HepG2 (cell line): ENCODE data around the gene JMJD8. TPM values are rescaled to one million over a fixed set of nuclear protein-coding genes. Genes with fewer than 3 reads are reported as not detected.

ENCODE experiments used
- ATAC-seq: fragments of 200-7000 bp; cut with Tn5 transposase; 3 replicates; pipeline ENCODE4 v1.9.1; 2020; ENCODE audit warnings: mild to moderate bottlenecking, moderate library complexity
- Bru-seq: library from RNA; stranded (reverse); fragments of 400-500 nt; gene quantifications from one replicate; lab custom pipeline; 2021; lab: Mats Ljungman, UMichigan
- BruChase-seq, 2 experiments: library from RNA; stranded (reverse); fragments of 400-500 nt; gene quantifications; one replicate each; lab custom pipeline; 2021; lab: Mats Ljungman, UMichigan
- BruUV-seq: library from RNA; stranded (reverse); fragments of 400-500 nt; replicated peaks from 2 replicates; lab custom pipeline; 2021; lab: Mats Ljungman, UMichigan
- CTCF ChIA-PET: fragments of 300-600 bp; formaldehyde crosslinking; extraction: SDS; loops from one replicate; lab custom pipeline; 2021; ENCODE audit warnings: low total read pairs, inconsistent platforms, low intra/inter-chr PET ratio; lab: Yijun Ruan, JAX
- POLR2A ChIA-PET: fragments of 350-600 bp; sonication (Branson Sonifier 250); formaldehyde crosslinking; loops from one replicate; lab custom pipeline; 2020; ENCODE audit warnings: antibody characterized with exemption, inconsistent platforms; lab: Yijun Ruan, JAX
- DNase-seq: peaks from one replicate; pipeline ENCODE4 v3.0.0-alpha.2; 2015; ENCODE audit warnings: low spot score
- FAIRE-seq: peaks from 3 replicates; lab custom pipeline; 2011; peaks lifted over from hg19 to GRCh38; lab: Jason Lieb, UNC
- H2AFZ ChIP-seq: one replicate; pipeline ENCODE4 v1.6.1; 2011; ENCODE audit warnings: low read length, inconsistent platforms
- H3K27ac ChIP-seq: fragments of 300-600 bp; 3 replicates; pipeline ENCODE4 v1.8.0; 2011; ENCODE audit warnings: mixed run types, mild to moderate bottlenecking, mixed read lengths, low read length, inconsistent platforms; ENCODE audit not compliant: insufficient read depth; ENCODE audit errors: extremely low read length
- H3K27me3 ChIP-seq, 2 experiments: fragments of 200-600 bp in 1 of 2; 2 replicates in 1 of 2; 3 replicates in 1 of 2; pipeline versions ENCODE4 v1.6.0 to v1.8.0; 2011; ENCODE audit warnings: low read length in 2 of 2, mild to moderate bottlenecking in 2 of 2, moderate library complexity in 2 of 2, inconsistent platforms in 1 of 2; ENCODE audit not compliant: insufficient read depth in 2 of 2, control insufficient read depth in 1 of 2
- H3K36me3 ChIP-seq, 2 experiments: fragments of 200-600 bp in 1 of 2; replicated peaks in 1 of 2; 2 replicates in 1 of 2; 3 replicates in 1 of 2; pipeline versions ENCODE4 v1.5.1 to v1.8.0; 2011; ENCODE audit warnings: low read length in 2 of 2, inconsistent platforms in 1 of 2; ENCODE audit not compliant: insufficient read depth in 2 of 2, control insufficient read depth in 1 of 2
- H3K4me1 ChIP-seq: 2 replicates; pipeline ENCODE4 v1.5.1; 2012; ENCODE audit warnings: low read length, inconsistent platforms; ENCODE audit not compliant: insufficient read depth
- H3K4me2 ChIP-seq: 2 replicates; pipeline ENCODE4 v1.6.0; 2011; ENCODE audit warnings: low read depth, low read length, inconsistent platforms
- H3K4me3 ChIP-seq, 3 experiments: fragments of 200-600 bp in 1 of 3; sonication (generic), shearing (Covaris generic) in 1 of 3; replicated peaks in 1 of 3; 2 replicates each; pipeline ENCODE4 v1.5.1; 2011 to 2016; ENCODE audit warnings: low read length in 3 of 3, inconsistent platforms in 2 of 3, low read depth in 2 of 3, mild to moderate bottlenecking in 2 of 3, control low read depth in 1 of 3, mixed read lengths in 1 of 3; ENCODE audit not compliant: insufficient read depth in 1 of 3
- H3K79me2 ChIP-seq: one replicate; pipeline ENCODE4 v1.6.1; 2011; ENCODE audit warnings: low read length, inconsistent platforms; ENCODE audit not compliant: insufficient read depth
- H3K9ac ChIP-seq: 2 replicates; pipeline ENCODE4 v1.6.0; 2011; ENCODE audit warnings: mild to moderate bottlenecking, low read depth, low read length, inconsistent platforms; ENCODE audit not compliant: insufficient read depth
- H3K9me3 ChIP-seq: 2 replicates; pipeline ENCODE4 v1.5.1; 2012; ENCODE audit warnings: mild to moderate bottlenecking, low read length
- H4K20me1 ChIP-seq: 2 replicates; pipeline ENCODE4 v1.6.0; 2011; ENCODE audit warnings: inconsistent platforms, mild to moderate bottlenecking, low read length, moderate library complexity; ENCODE audit not compliant: insufficient read depth
- HNRNPL ChIP-seq: fragments of 200-400 bp; formaldehyde crosslinking; IDR thresholded peaks from 2 replicates; pipeline ENCODE4 v1.6.1; 2017; ENCODE audit warnings: mild to moderate bottlenecking, low read depth, low read length
- MAFK ChIP-seq, 2 experiments: IDR thresholded peaks in 1 of 2; conservative IDR thresholded peaks in 1 of 2; 2 replicates each; pipeline ENCODE4 v1.6.1; 2011; ENCODE audit warnings: improper control_type of control experiment in 2 of 2, low read length in 2 of 2
- RFX1 ChIP-seq: fragments of 450-650 bp; IDR thresholded peaks from 2 replicates; pipeline ENCODE4 v1.6.1; 2017
- RFX5 ChIP-seq: IDR thresholded peaks from 2 replicates; pipeline ENCODE4 v1.6.1; 2011; ENCODE audit warnings: low read depth, low read length, improper control_type of control experiment
- TRIM24 ChIP-seq: sonication (generic); formaldehyde crosslinking; IDR thresholded peaks from 2 replicates; pipeline ENCODE4 v1.8.0; 2022; ENCODE audit warnings: mild to moderate bottlenecking, missing genetic modification reagents
- ZNF224 ChIP-seq: sonication (generic); formaldehyde crosslinking; IDR thresholded peaks from 2 replicates; pipeline ENCODE4 v1.5.0; 2020; ENCODE audit warnings: mild to moderate bottlenecking, missing genetic modification reagents
- ZNF331 ChIP-seq: sonication (generic); formaldehyde crosslinking; IDR thresholded peaks from 2 replicates; pipeline ENCODE4 v1.4.0; 2020; ENCODE audit warnings: missing genetic modification reagents
- WGBS: methylation state at CpG from one replicate; pipeline ENCODE4 v1.1.6; 2017; ENCODE audit warnings: low lambda C conversion rate; 5-methylcytosine and 5-hydroxymethylcytosine counted together
- in situ Hi-C: cut with HindIII; loops from 2 replicates; pipeline ENCODE4 v1.10.0; 2017; ENCODE audit warnings: low pct_unique_long_range_greater_than_20kb; ENCODE audit not compliant: extremely low pct_ligation_motif_present
- intact Hi-C: fragments of 100-400 bp; cut with micrococcal nuclease; formaldehyde crosslinking; loops from one replicate; pipeline ENCODE4 v1.10.0; 2022; ENCODE audit not compliant: unreplicated experiment
- long read RNA-seq, 2 experiments: library from RNA in 1 of 2; library from polyadenylated mRNA in 1 of 2; stranded (forward) in 1 of 2; unstranded in 1 of 2; transcript quantifications; one replicate each; pipeline ENCODE4 v2.0.0, GENCODE V29; 2019 to 2022
- polyA minus RNA-seq, 3 experiments: library from RNA; depleted of rRNA, polyadenylated mRNA; stranded (reverse); fragments of >200 nt; gene quantifications; 2 replicates each; pipeline ENCODE4 v1.2.3, GENCODE V29; 2011; ENCODE audit warnings: low replicate concordance in 1 of 3
- polyA plus RNA-seq, 8 experiments: library from polyadenylated mRNA; depleted of rRNA in 3 of 8; stranded (reverse) in 7 of 8; unstranded in 1 of 8; fragments of >200 nt; fragmentation: Illumina TruSeq in 4 of 8; extraction: Trizol in 4 of 8; gene quantifications; 2 replicates each; pipeline versions ENCODE4 v1.2.1 to v1.2.3, GENCODE V29; 2011 to 2016; ENCODE audit warnings: low read depth in 4 of 8, missing spikeins in 1 of 8, mixed read lengths in 1 of 8; ENCODE audit not compliant: insufficient read depth in 1 of 8
- total RNA-seq, 5 experiments: library from RNA; depleted of rRNA; stranded (reverse); fragments of >200 nt; fragmentation: Illumina TruSeq; extraction: Trizol; gene quantifications; 2 replicates each; pipeline ENCODE4 v1.2.3, GENCODE V29; 2016; ENCODE audit warnings: low read depth in 1 of 5
- TF ChIP-seq, protein P1 (sequence below): sonication (generic); formaldehyde crosslinking; IDR thresholded peaks from 2 replicates; pipeline ENCODE4 v1.4.0; 2020; ENCODE audit warnings: missing genetic modification reagents
- TF ChIP-seq, protein P2 (sequence below): sonication (generic); formaldehyde crosslinking; IDR thresholded peaks from 2 replicates; pipeline ENCODE4 v1.5.0; 2020; ENCODE audit warnings: missing genetic modification reagents
- TF ChIP-seq, protein P3 (sequence below): sonication (generic); formaldehyde crosslinking; IDR thresholded peaks from 2 replicates; pipeline ENCODE4 v1.4.0; 2020; ENCODE audit warnings: missing genetic modification reagents, borderline replicate concordance

Gene JMJD8, protein sequence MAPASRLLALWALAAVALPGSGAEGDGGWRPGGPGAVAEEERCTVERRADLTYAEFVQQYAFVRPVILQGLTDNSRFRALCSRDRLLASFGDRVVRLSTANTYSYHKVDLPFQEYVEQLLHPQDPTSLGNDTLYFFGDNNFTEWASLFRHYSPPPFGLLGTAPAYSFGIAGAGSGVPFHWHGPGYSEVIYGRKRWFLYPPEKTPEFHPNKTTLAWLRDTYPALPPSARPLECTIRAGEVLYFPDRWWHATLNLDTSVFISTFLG
- 0.55 and 2.6 TPM in 2 replicates for total RNA-seq (2016; rRNA removed; fragmentation: Illumina TruSeq; extraction: Trizol)
- 0.40 and 0.88 TPM in 2 replicates for total RNA-seq (2016; cell fraction: cytosol; rRNA removed; fragmentation: Illumina TruSeq; extraction: Trizol; ENCODE audit: low read depth)
- 0.77 and 3.8 TPM in 2 replicates for total RNA-seq (2016; cell fraction: insoluble cytoplasmic fraction; rRNA removed; fragmentation: Illumina TruSeq; extraction: Trizol)
- 1.2 and 1.4 TPM in 2 replicates for total RNA-seq (2016; cell fraction: membrane; rRNA removed; fragmentation: Illumina TruSeq; extraction: Trizol)
- total RNA-seq (2016; cell fraction: nucleus; rRNA removed; fragmentation: Illumina TruSeq; extraction: Trizol): 5.1 and 7.1 TPM in 2 replicates
- 11.8 and 17.3 TPM in 2 replicates for polyA plus RNA-seq (2011; rRNA removed)
- polyA plus RNA-seq (2011; cell fraction: cytosol; rRNA removed): 4.0 and 8.1 TPM in 2 replicates
- 157 and 173 TPM in 2 replicates for polyA plus RNA-seq (2011; cell fraction: nucleus; rRNA removed)
- 6.9 and 9.3 TPM in 2 replicates for polyA plus RNA-seq (2012)
- polyA plus RNA-seq (2016; cell fraction: cytosol; fragmentation: Illumina TruSeq; extraction: Trizol; ENCODE audit: low read depth): 0.87 and 1.2 TPM in 2 replicates
- 1.8 and 2.0 TPM in 2 replicates for polyA plus RNA-seq (2016; cell fraction: insoluble cytoplasmic fraction; fragmentation: Illumina TruSeq; extraction: Trizol; ENCODE audit: low read depth)
- 1.7 TPM in 2 replicates for polyA plus RNA-seq (2016; cell fraction: membrane; fragmentation: Illumina TruSeq; extraction: Trizol; ENCODE audit: low read depth)
- polyA plus RNA-seq (2016; cell fraction: nucleus; fragmentation: Illumina TruSeq; extraction: Trizol; ENCODE audit: insufficient read depth, low read depth): 33.6 and 33.9 TPM in 2 replicates
- polyA minus RNA-seq (2011; rRNA and poly(A)+ RNA removed; ENCODE audit: low replicate concordance): 2.1 and 48.1 TPM in 2 replicates
- 1.9 and 3.5 TPM in 2 replicates for polyA minus RNA-seq (2011; cell fraction: cytosol; rRNA and poly(A)+ RNA removed)
- polyA minus RNA-seq (2011; cell fraction: nucleus; rRNA and poly(A)+ RNA removed): 6.3 and 7.6 TPM in 2 replicates
- percentile 39 among the genes with signal in this experiment for Bru-seq, nascent RNA
- BruChase-seq, experiment 1, labeled RNA remaining after a 6-hour chase: percentile 63 among the genes with signal in this experiment
- percentile 52 among the genes with signal in this experiment for BruChase-seq, experiment 2, labeled RNA remaining after a 2-hour chase
- long read RNA-seq, experiment 1, partial matches to known transcripts: 0 of 1 reads
- long read RNA-seq, experiment 1, other reads (novel, unspliced or antisense): 1 of 1 reads
- long read RNA-seq, experiment 2, partial matches to known transcripts: 0 of 4 reads
- long read RNA-seq, experiment 2, other reads (novel, unspliced or antisense): 3 of 4 reads

DNA sequence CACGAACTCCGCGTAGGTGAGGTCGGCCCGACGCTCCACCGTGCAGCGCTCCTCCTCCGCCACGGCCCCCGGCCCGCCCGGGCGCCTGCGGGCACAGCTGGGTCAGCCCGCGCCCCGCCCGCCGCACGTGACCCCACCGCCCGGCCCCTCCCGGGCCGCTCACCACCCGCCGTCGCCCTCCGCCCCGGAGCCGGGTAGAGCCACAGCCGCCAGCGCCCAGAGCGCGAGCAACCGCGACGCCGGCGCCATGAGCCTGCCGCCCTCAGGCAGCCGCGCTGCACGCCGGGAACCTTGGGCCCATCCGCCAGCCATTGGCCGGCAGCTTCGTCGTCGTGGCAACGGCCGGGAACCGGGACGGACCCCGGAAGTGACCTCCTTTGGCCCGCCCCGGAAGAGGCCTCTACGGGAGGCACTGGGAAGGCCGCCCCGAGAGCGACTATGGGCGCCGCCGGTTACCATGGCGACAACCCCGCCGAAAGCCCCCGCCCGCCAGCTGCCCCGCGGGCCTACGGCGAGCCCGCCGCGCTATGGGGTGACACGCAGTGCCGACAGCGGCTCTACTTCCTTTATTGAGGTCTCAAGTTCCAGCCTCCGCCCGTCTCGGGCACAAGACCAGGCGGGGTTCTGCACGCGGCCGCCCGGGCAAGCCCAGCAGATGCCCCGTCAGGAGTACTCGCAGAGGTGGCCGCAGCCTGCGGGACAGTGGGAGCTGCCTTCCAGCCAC, at the start of gene JMJD8:
Gene JMJD8 (minus strand): TSS at position 264 of the 724 bp plus-strand sequence. CDS start 15 bp downstream, at position 249.
- no peak for ATAC-seq
- no peak for FAIRE-seq
- 98% methylated on average over 67 of the region's 91 CpGs for WGBS
- BruUV-seq: no TSS peak
- Histone ChIP-seq H3K4me1 (peaks cover 23% of the 10 kb centered on the region), H3K9ac (no peak within 1 kb of the TSS), H3K27me3 (no peaks in the 10 kb centered on the region; a peak in 1 of 5 replicates), H3K4me2 (no peak within 1 kb of the TSS), H3K36me3 (peaks cover 11 to 20% of the 10 kb centered on the region in 2 experiments; a peak in 4 of 5 replicates), H3K9me3 (no peaks in the 10 kb centered on the region), H3K4me3 (no peak within 1 kb of the TSS), H2AFZ (no peak within 1 kb of the TSS), H3K79me2 (peaks cover 18% of the 10 kb centered on the region), H3K27ac (no peak within 1 kb of the TSS), H4K20me1 (0 out of 2 replicates have a peak, but pooled peaks cover 3% of the 10 kb centered on the region)
- DNase-seq: no peak
- in situ Hi-C loops (no loop called here), intact Hi-C loops (no loop called here)
- CTCF ChIA-PET: no interaction called here
- POLR2A ChIA-PET: no interaction called here
- TF ChIP-seq ZNF331 (CRISPR knock-in tag): no peak
- TF ChIP-seq, protein P1, sequence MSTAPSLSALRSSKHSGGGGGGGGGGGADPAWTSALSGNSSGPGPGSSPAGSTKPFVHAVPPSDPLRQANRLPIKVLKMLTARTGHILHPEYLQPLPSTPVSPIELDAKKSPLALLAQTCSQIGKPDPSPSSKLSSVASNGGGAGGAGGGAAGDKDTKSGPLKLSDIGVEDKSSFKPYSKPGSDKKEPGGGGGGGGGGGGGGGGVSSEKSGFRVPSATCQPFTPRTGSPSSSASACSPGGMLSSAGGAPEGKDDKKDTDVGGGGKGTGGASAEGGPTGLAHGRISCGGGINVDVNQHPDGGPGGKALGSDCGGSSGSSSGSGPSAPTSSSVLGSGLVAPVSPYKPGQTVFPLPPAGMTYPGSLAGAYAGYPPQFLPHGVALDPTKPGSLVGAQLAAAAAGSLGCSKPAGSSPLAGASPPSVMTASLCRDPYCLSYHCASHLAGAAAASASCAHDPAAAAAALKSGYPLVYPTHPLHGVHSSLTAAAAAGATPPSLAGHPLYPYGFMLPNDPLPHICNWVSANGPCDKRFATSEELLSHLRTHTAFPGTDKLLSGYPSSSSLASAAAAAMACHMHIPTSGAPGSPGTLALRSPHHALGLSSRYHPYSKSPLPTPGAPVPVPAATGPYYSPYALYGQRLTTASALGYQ (CRISPR knock-in tag): no peak
- 0 out of 2 replicates have a peak, but pooled peaks have one; percentile 17 for TF ChIP-seq HNRNPL
- TF ChIP-seq, protein P2, sequence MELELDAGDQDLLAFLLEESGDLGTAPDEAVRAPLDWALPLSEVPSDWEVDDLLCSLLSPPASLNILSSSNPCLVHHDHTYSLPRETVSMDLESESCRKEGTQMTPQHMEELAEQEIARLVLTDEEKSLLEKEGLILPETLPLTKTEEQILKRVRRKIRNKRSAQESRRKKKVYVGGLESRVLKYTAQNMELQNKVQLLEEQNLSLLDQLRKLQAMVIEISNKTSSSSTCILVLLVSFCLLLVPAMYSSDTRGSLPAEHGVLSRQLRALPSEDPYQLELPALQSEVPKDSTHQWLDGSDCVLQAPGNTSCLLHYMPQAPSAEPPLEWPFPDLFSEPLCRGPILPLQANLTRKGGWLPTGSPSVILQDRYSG (CRISPR knock-in tag): no peak
- TF ChIP-seq RFX5: no peak
- TF ChIP-seq, protein P3, sequence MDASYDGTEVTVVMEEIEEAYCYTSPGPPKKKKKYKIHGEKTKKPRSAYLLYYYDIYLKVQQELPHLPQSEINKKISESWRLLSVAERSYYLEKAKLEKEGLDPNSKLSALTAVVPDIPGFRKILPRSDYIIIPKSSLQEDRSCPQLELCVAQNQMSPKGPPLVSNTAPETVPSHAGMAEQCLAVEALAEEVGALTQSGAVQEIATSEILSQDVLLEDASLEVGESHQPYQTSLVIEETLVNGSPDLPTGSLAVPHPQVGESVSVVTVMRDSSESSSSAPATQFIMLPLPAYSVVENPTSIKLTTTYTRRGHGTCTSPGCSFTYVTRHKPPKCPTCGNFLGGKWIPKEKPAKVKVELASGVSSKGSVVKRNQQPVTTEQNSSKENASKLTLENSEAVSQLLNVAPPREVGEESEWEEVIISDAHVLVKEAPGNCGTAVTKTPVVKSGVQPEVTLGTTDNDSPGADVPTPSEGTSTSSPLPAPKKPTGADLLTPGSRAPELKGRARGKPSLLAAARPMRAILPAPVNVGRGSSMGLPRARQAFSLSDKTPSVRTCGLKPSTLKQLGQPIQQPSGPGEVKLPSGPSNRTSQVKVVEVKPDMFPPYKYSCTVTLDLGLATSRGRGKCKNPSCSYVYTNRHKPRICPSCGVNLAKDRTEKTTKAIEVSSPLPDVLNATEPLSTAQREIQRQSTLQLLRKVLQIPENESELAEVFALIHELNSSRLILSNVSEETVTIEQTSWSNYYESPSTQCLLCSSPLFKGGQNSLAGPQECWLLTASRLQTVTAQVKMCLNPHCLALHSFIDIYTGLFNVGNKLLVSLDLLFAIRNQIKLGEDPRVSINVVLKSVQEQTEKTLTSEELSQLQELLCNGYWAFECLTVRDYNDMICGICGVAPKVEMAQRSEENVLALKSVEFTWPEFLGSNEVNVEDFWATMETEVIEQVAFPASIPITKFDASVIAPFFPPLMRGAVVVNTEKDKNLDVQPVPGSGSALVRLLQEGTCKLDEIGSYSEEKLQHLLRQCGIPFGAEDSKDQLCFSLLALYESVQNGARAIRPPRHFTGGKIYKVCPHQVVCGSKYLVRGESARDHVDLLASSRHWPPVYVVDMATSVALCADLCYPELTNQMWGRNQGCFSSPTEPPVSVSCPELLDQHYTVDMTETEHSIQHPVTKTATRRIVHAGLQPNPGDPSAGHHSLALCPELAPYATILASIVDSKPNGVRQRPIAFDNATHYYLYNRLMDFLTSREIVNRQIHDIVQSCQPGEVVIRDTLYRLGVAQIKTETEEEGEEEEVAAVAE: no peak
- no peak for TF ChIP-seq ZNF224 (CRISPR knock-in tag)
- TF ChIP-seq TRIM24: no peak
- TF ChIP-seq RFX1: peak; percentile 48; the same call in 1 of the 2 replicates
- TF ChIP-seq MAFK (conservative IDR thresholded peaks at IDR 0.05 in 1 of 2, IDR thresholded peaks at IDR 0.05 in 1 of 2; ENCODE audit: low read length in 2 of 2): no peak
